Measurements from ENCODE around the gene ATAD3C. TPM values are rescaled to one million over a fixed set of nuclear protein-coding genes. Genes with fewer than 3 reads are reported as not detected.
"Not testable (repeated sequence)": the region's sequence is repeated elsewhere in the genome, so short reads cannot be mapped to it uniquely, and the experiment has no call there.

ATAD3C gene
- total and polyA plus RNA-seq, 11 donors, result 0.12 to 3.4 (median 0.53) TPM; not detected in 2

GRCh38 chr1:1470626-1471388 lies 21.3 kb downstream of the ATAD3C start:
- H3K27me3 ChIP-seq, result no peaks in the 10 kb centered on the region
- H3K36me3 ChIP-seq, result no peaks in the 10 kb centered on the region
- DNase-seq (no peak), ATAC-seq (no peak)
- 16 to 23% (median 18%) methylated on average over 15 to 16 of the region's 16 CpGs for WGBS, 4 donors
- no peak for TF ChIP-seq CTCF (IDR thresholded peaks at IDR 0.05)
- TF ChIP-seq POLR2A (IDR thresholded peaks at IDR 0.05), result no peak
- peak overlapping the region; percentile 60 to 97 (median 86) for H3K4me3 ChIP-seq
- H3K9me3 ChIP-seq, result no peaks in the 10 kb centered on the region
- H3K27ac ChIP-seq, result peak overlapping the region; percentile 63 to 93 (median 86)
- peaks cover 0 to 26% (median 18%) of the 10 kb centered on the region in 12 donors for H3K4me1 ChIP-seq
- intact Hi-C loops (cut with DNase I), result no loop called here

GRCh38 chr1:1471389-1472052 lies 22.0 kb downstream of the ATAD3C start, which contains the start of gene ATAD3B:
Gene ATAD3B, plus strand, starts transcription at chr1:1471765. Its CDS starts 120 bp downstream, at chr1:1471885.
- 0 to 1% (median 1%) methylated on average over 6 to 87 of the region's 87 CpGs for WGBS, 4 donors
- peak; percentile 98 to 99 (median 98) for ATAC-seq
- intact Hi-C loops (cut with DNase I), result no loop called here
- H3K36me3 ChIP-seq, result no peaks in the 10 kb centered on the region
- peak within 1 kb of the TSS; percentile 60 to 97 (median 86) for H3K4me3 ChIP-seq
- TF ChIP-seq POLR2A (IDR thresholded peaks at IDR 0.05), result peak in 1 of 2 donors; percentile 76
- no peak for TF ChIP-seq CTCF (IDR thresholded peaks at IDR 0.05)
- no peaks in the 10 kb centered on the region for H3K9me3 ChIP-seq
- no peaks in the 10 kb centered on the region for H3K27me3 ChIP-seq
- H3K4me1 ChIP-seq, result peaks cover 0 to 26% (median 18%) of the 10 kb centered on the region in 12 donors
- H3K27ac ChIP-seq, result peak within 1 kb of the TSS; percentile 63 to 93 (median 86)
- DNase-seq, result peak; percentile 91 to 97 (median 96)

- DNase-seq; ATAC-seq; H3K36me3 ChIP-seq; intact Hi-C loops (cut with DNase I); H3K9me3 ChIP-seq; H3K27me3 ChIP-seq: not testable (repeated sequence)
- Histone ChIP-seq H3K27ac (peak overlapping the region in 8 of 12 donors; percentile 52 to 93 (median 86)), H3K4me3 (peak overlapping the region; percentile 60 to 97 (median 86)), H3K4me1 (peaks cover 0 to 26% (median 18%) of the 10 kb centered on the region in 12 donors)
- 3 to 20% (median 7%) methylated on average over 12 to 55 of the region's 65 CpGs for WGBS, 4 donors
Observed at GRCh38 chr1:1472053-1472876, 22.8 kb downstream of the ATAD3C start.

- H3K9me3 ChIP-seq; ATAC-seq; intact Hi-C loops (cut with DNase I); H3K4me3 ChIP-seq; H3K27ac ChIP-seq; H3K27me3 ChIP-seq; DNase-seq: not testable (repeated sequence)
- H3K4me1 ChIP-seq, result peaks cover 0 to 19% (median 13%) of the 10 kb centered on the region in 12 donors
- 70 to 92% (median 80%) methylated on average over 5 to 15 of the region's 17 CpGs for WGBS, 4 donors
- peaks cover 0 to 34% (median 22%) of the 10 kb centered on the region in 9 donors for H3K36me3 ChIP-seq
Observed at GRCh38 chr1:1476011-1476410, 26.5 kb downstream of the ATAD3C start.

Data from heart left ventricle (tissue), 16 donors.